ENCODE data around the gene DOK3.

The DOK3 gene

GRCh38 chr5:177452688-177453638 is 56.7 kb downstream of the DOK3 start:
- H3K4me3 ChIP-seq (ENCODE audit: low read depth, low read length), result no peak overlapping the region
- TF ChIP-seq CTCF (conservative IDR thresholded peaks at IDR 0.05; ENCODE audit: low read depth, low read length), result no peak
- DNase-seq (ENCODE audit: low read depth), result no peak

Measured in choroid plexus epithelial cell (primary cell).